ENCODE data around the gene CCL4. TPM values are rescaled to one million over a fixed set of nuclear protein-coding genes. Genes with fewer than 3 reads are reported as not detected.
"Not testable (repeated sequence)": the region's sequence is repeated elsewhere in the genome, so short reads cannot be mapped to it uniquely, and the experiment has no call there.

The CCL4 gene
- total RNA-seq, 4 donors from 2014 or later = 1.1 to 1.5 TPM; not detected in 2

GRCh38 chr17:36094232-36094631 lies 9.4 kb upstream of the CCL4 start:
- H3K4me3 ChIP-seq = no peak overlapping the region
- no peak overlapping the region for H3K27ac ChIP-seq
- H3K27me3 ChIP-seq = no peaks in the 10 kb centered on the region
- DNase-seq = no peak
- no peaks in the 10 kb centered on the region for H3K36me3 ChIP-seq
- no peaks in the 10 kb centered on the region for H3K9me3 ChIP-seq
- H3K4me1 ChIP-seq = peaks cover 0 to 7% (median 2%) of the 10 kb centered on the region in 4 donors
- no peak for TF ChIP-seq CTCF (IDR thresholded peaks at IDR 0.05)
- TF ChIP-seq POLR2A (IDR thresholded peaks at IDR 0.05) = no peak

GRCh38 chr17:36094746-36095145 lies 8.9 kb upstream of the CCL4 start:
- Histone ChIP-seq H3K4me3 (no peak overlapping the region), H3K9me3 (no peaks in the 10 kb centered on the region), H3K4me1 (peaks cover 0 to 3% (median 1%) of the 10 kb centered on the region in 4 donors), H3K27me3 (no peaks in the 10 kb centered on the region), H3K36me3 (no peaks in the 10 kb centered on the region), H3K27ac (no peak overlapping the region)
- DNase-seq = no peak
- TF ChIP-seq CTCF (IDR thresholded peaks at IDR 0.05) (no peak), POLR2A (IDR thresholded peaks at IDR 0.05) (no peak)

- TF ChIP-seq CTCF (IDR thresholded peaks at IDR 0.05) (no peak), POLR2A (IDR thresholded peaks at IDR 0.05) (no peak)
- no peaks in the 10 kb centered on the region for H3K27me3 ChIP-seq
- no peaks in the 10 kb centered on the region for H3K36me3 ChIP-seq
- no peak for DNase-seq
- no peak overlapping the region for H3K4me3 ChIP-seq
- no peak overlapping the region for H3K27ac ChIP-seq
- no peaks in the 10 kb centered on the region for H3K9me3 ChIP-seq
- peaks cover 0 to 3% (median 0%) of the 10 kb centered on the region in 4 donors for H3K4me1 ChIP-seq
Observed at GRCh38 chr17:36095992-36096391, 7.6 kb upstream of the CCL4 start.

GRCh38 chr17:36099004-36099403 lies 4.6 kb upstream of the CCL4 start:
- H3K4me3 ChIP-seq, H3K4me1 ChIP-seq, H3K27ac ChIP-seq, H3K9me3 ChIP-seq, H3K36me3 ChIP-seq, H3K27me3 ChIP-seq, DNase-seq: not testable (repeated sequence)

- not testable (repeated sequence) for H3K4me3 ChIP-seq, DNase-seq, H3K27me3 ChIP-seq, H3K4me1 ChIP-seq, H3K36me3 ChIP-seq, H3K9me3 ChIP-seq
- H3K27ac ChIP-seq = peak overlapping the region in 1 of 4 donors; percentile 35
Observed at GRCh38 chr17:36104246-36104645, 619 bp downstream of the CCL4 start.

GRCh38 chr17:36104701-36105181 lies 1.1 kb downstream of the CCL4 start:
- Histone ChIP-seq H3K27ac (peak overlapping the region in 3 of 4 donors; percentile 32 to 50 (median 35)), H3K27me3 (no peaks in the 10 kb centered on the region), H3K4me3 (peak overlapping the region in 1 of 4 donors; percentile 3), H3K4me1 (peaks cover 0 to 8% (median 0%) of the 10 kb centered on the region in 4 donors), H3K36me3 (no peaks in the 10 kb centered on the region), H3K9me3 (no peaks in the 10 kb centered on the region)
- TF ChIP-seq POLR2A (IDR thresholded peaks at IDR 0.05) = no peak
- TF ChIP-seq CTCF (IDR thresholded peaks at IDR 0.05) = no peak
- no peak for DNase-seq
